NCI-H69 (cell line): ENCODE measurements around the gene EDA.

Experiments used
- DNase-seq: peaks from one replicate; lab custom pipeline; 2025; lab: John Stamatoyannopoulos, UW

The EDA gene

DNA sequence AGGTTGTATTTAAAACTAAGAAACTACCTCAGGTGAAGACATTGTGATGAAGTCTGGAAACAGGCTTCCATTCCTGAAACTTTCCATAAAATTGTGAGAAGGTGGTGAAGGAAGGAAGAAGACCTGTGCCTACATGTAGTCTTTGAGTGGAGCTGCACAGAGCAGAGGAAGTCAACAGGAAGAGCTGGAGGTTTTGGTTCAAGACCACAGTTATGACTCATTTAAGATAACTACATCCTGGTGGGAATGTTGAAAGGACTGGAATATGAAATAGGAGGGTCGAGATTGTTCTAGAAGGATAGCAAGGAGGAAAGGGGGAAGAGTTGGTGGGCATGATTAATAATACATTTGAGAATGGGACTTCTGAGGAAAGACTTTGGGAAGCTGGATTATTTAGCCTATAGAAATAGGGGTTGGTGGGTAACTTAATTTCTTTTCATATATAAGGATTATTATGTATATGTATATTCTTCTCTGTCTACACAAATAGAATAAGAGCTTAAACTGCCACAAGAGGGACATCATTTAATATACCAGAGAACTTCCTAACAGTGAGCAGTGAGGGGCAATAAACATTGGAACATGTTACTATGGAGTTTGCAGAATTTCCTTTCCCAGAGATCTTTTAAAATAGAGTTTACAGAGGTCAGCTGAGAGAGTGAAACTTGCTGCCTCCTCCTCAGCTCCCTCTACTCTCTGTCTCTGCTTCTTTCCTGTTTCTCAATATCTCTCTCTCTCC lies 410.4 kb downstream of the EDA start:
- DNase-seq, result no peak

DNA sequence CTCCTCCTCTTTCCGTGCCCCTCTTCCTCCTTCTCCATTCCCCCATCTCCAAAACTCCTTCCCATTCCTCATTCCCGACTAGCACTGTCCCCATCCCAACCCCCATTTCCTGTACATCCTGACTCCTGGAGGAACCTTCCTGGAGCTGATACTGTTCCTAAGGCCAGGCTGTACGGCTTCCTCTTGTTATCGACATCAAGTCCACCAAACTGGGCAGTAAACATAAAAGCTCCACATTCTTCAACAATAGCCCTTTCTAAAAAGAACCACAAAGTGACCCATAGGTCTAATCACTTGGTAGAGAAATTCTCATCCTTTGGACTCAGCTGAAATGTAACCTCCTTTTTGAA lies 410.9 kb downstream of the EDA start:
- no peak for DNase-seq

DNA sequence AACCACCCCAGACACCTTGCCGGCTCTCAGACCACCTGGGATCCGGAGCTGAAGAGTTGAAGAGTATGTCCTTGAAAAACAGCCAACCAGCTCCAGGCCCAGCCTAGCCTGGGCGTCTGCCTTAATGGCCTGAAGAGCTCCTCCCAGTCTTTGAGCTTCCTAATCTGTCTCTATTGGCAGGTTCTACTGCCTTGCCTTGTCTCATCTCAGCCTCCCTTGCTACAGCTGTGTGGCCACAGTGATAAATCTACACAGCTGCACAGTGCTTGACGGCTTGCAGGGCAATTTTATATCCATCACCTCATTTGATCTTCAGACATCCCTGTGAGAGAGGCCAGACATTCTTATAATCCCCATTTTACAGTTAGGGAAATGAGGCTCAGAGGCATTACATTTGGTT lies 413.9 kb downstream of the EDA start:
- peak; percentile 39 for DNase-seq

DNA sequence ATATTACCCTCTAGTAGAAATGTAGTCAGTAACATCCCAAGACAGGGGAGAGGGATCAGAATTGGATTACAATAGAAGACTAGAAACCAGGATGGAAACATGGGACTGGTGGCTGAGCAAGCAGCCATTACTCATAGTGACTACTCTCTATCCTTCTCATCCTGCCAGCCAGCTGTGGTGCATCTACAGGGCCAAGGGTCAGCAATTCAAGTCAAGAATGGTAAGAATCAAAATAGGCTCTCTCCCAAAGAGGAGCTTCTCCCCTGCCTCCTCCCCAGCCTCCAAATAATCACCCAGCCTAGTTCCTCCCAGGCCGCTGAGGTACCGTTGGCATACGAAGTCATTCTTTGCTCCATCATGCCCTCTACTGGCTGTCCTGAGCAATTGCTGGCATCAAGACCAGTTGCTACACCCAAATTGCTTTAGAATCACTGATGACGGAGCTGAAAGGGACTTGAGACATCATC lies 414.4 kb downstream of the EDA start:
- DNase-seq, result peak; percentile 56

GRCh38 chrX:70032792-70033191 lies 416.9 kb downstream of the EDA start:
- DNase-seq, result no peak

GRCh38 chrX:70033348-70034051 lies 417.6 kb downstream of the EDA start:
- DNase-seq, result peak; percentile 41

DNA sequence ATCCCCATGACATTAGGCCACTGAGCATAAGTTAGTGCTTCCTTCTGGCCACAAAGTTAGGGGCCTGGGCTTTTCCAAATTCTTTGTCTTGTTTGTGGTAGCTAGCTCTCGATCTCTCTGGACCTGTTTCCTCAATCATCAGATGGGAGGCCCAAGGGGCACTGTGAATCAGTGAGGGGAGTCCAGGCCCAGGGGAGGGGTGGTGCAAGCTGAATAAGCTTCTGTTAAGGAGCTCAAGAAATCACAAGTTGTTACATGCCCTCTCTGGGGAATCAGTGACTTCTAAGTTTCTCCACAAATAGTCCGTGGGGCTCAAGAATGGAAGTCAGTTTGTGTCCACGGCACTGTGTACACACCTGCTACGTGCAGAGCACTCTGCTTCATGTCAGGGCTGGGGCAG lies 418.7 kb downstream of the EDA start:
- no peak for DNase-seq

GRCh38 chrX:70038515-70038914 lies 422.6 kb downstream of the EDA start:
- DNase-seq, result no peak

GRCh38 chrX:70038951-70039350 lies 423.0 kb downstream of the EDA start:
- DNase-seq, result no peak

- no peak for DNase-seq
Measured at GRCh38 chrX:70039758-70040157, 423.8 kb downstream of the EDA start.

GRCh38 chrX:70041993-70042392 lies 426.1 kb downstream of the EDA start:
- DNase-seq, result no peak

GRCh38 chrX:70042399-70043371 lies 426.8 kb downstream of the EDA start:
- DNase-seq, result no peak

GRCh38 chrX:70043685-70044084 lies 427.8 kb downstream of the EDA start:
- DNase-seq, result no peak

GRCh38 chrX:70044541-70045245 lies 428.8 kb downstream of the EDA start:
- DNase-seq, result no peak

DNA sequence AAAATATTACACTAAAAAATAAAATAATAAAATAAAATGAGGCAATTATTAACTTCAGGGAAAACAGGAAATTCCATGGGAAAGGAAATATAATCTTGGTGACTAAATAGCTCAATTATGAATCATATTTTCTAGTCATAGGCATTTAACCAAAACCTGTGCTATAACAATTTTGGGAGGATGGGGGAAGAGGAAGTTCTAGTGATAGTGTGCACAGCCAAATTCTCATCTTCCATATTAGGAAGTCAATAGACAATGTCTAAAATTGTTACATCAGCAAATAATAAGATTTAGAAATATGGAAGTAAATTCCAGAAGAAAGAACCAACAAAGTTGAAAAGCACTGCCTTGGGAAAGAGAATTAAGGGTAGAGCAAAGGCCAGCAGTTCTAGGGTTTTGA lies 431.1 kb downstream of the EDA start:
- DNase-seq, result no peak

DNA sequence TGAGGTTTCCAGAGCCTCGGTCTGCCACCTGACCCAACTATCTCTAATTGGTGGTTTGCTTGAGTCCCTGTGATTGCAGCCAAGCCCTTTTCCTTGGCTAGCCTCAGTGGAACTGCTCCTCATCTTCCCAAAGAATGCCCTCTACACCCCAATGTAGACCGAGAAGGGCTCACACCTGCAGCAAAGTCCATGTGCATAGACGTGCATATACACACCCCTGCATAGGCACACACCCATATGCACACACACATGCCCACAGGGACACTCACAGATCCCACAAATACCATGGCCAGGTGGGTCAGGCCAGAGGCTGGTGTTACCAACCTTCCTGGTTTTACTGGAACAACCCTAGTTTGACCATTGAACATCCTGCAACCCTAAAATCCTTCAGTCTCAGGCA lies 433.5 kb downstream of the EDA start:
- DNase-seq, result no peak

GRCh38 chrX:70049925-70050324 lies 434.0 kb downstream of the EDA start, which contains the start of gene AWAT2:
TSS of gene AWAT2 (minus strand) at chrX:70049938. CDS start at chrX:70049932, 6 bp downstream.
- no peak for DNase-seq

- DNase-seq, result no peak
Measured at GRCh38 chrX:70052895-70053615, 437.1 kb downstream of the EDA start.

GRCh38 chrX:70054391-70054790 lies 438.5 kb downstream of the EDA start:
- DNase-seq, result no peak

DNA sequence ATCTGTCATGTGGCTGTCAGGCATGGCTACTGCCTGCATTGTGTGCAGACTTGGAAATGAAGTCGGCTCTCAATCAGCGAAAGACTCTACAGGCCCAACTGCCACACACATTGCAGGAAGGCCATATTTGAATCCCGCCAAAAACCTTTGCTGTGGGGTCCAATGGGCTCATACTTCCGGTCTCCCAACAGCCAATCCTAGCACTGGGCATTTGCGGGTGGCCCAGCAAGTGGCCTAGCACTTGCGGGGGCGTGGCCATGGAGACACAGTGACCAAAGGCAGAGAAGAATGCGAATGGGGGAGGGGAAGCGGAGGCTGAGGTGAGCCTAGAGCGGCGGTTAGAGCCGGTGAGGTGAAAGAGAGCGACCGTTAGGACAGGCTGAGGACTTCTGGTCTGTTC lies 446.2 kb downstream of the EDA start, which contains the start of gene OTUD6A:
Gene OTUD6A (plus strand): TSS at position 382 of the 400 bp plus-strand sequence. CDS start 68 bp downstream, outside the sequence.
- DNase-seq, result no peak
